ENCODE measurements around the gene TTLL11.

- no peak for TF ChIP-seq CTCF (conservative IDR thresholded peaks at IDR 0.05)
- no peak for TF ChIP-seq ZFX (IDR thresholded peaks at IDR 0.05)
These were observed 243.6 kb downstream of the TTLL11 start for GRCh38 chr9:121849554-121849953.

Data from C4-2B (cell line).